Measurements from ENCODE around the gene THADA. TPM values are rescaled to one million over a fixed set of nuclear protein-coding genes. Genes with fewer than 3 reads are reported as not detected.

Gene THADA
- total and polyA plus RNA-seq, 2 donors (not counting 3 experiments of a cell fraction or from before 2014, with no cell fraction given): 22.6 to 25.3 TPM

DNA sequence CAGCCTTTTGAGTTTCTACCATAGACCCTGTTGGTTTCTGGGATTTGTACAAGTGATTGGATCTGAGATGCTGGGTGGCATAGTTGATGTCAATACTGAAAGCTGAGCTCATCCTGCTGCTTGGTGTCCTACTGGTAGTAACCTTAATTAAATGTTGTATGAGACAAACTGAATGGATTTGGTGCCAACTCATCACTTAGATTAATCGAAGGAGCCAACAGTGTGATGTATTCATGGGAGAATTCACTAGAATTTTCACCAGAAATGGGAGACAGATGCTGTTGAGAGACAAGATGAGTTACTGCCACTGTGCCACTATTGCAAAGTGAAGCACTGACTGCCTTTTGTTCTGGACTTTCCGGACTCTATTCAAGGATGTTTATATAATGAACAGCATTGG, 158.5 kb downstream of the THADA start:
- H3K36me3 ChIP-seq (ENCODE audit: control insufficient read depth in 2 of 2, extremely low read depth in 1 of 2, insufficient read depth in 2 of 2, low read length in 2 of 2): no peaks in the 10 kb centered on the region
- POLR2A ChIA-PET: no interaction called here
- H3K9ac ChIP-seq (replicated peaks; ENCODE audit: extremely low read depth, insufficient read depth, low read length): no peak overlapping the region
- CTCF ChIA-PET: interaction anchor here (1.2 kb wide), 1 partner anchor 24 kb away, joined by 3 read pairs; no protein-coding TSS in a partner anchor
- FAIRE-seq: no peak
- H3K27me3 ChIP-seq (ENCODE audit: control insufficient read depth in 2 of 2, insufficient read depth in 2 of 2, low read length in 2 of 2): no peaks in the 10 kb centered on the region
- no peaks in the 10 kb centered on the region for H4K20me1 ChIP-seq (replicated peaks; ENCODE audit: control insufficient read depth, extremely low read depth, insufficient read depth, low read length)
- no peak overlapping the region for H3K4me3 ChIP-seq (replicated peaks in 1 of 3; ENCODE audit: insufficient read depth in 1 of 3, low read depth in 1 of 3, low read length in 3 of 3)
- BruUV-seq (replicated peaks): no TSS peak
- intact Hi-C loops (cut with micrococcal nuclease): no loop called here
- no peaks in the 10 kb centered on the region for H3K9me3 ChIP-seq (replicated peaks; ENCODE audit: control insufficient read depth, insufficient read depth, low read length)
- no peaks in the 10 kb centered on the region for H3K79me2 ChIP-seq (ENCODE audit: control insufficient read depth, insufficient read depth, low read length)
- H3K9me1 ChIP-seq (replicated peaks; ENCODE audit: control insufficient read depth, extremely low read depth, insufficient read depth, low read length): no peaks in the 10 kb centered on the region
- no peak overlapping the region for H2AFZ ChIP-seq (ENCODE audit: low read depth, low read length)
- peaks cover 13% of the 10 kb centered on the region for H3K4me1 ChIP-seq (ENCODE audit: control insufficient read depth, extremely low read depth, insufficient read depth, low read length)
- TF ChIP-seq, protein P1, sequence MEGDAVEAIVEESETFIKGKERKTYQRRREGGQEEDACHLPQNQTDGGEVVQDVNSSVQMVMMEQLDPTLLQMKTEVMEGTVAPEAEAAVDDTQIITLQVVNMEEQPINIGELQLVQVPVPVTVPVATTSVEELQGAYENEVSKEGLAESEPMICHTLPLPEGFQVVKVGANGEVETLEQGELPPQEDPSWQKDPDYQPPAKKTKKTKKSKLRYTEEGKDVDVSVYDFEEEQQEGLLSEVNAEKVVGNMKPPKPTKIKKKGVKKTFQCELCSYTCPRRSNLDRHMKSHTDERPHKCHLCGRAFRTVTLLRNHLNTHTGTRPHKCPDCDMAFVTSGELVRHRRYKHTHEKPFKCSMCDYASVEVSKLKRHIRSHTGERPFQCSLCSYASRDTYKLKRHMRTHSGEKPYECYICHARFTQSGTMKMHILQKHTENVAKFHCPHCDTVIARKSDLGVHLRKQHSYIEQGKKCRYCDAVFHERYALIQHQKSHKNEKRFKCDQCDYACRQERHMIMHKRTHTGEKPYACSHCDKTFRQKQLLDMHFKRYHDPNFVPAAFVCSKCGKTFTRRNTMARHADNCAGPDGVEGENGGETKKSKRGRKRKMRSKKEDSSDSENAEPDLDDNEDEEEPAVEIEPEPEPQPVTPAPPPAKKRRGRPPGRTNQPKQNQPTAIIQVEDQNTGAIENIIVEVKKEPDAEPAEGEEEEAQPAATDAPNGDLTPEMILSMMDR (IDR thresholded peaks at IDR 0.05; ENCODE audit: extremely low read depth in 1 of 2, insufficient read depth in 1 of 2, low read depth in 1 of 2, low read length in 2 of 2): no peak
- TF ChIP-seq, protein P2, sequence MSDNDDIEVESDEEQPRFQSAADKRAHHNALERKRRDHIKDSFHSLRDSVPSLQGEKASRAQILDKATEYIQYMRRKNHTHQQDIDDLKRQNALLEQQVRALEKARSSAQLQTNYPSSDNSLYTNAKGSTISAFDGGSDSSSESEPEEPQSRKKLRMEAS (IDR thresholded peaks at IDR 0.05; ENCODE audit: insufficient read depth, insufficient read length): no peak
- TF ChIP-seq EZH2 (IDR thresholded peaks at IDR 0.05; ENCODE audit: borderline replicate concordance, low read depth, low read length, severe bottlenecking): no peak
- TF ChIP-seq FOS (IDR thresholded peaks at IDR 0.05; ENCODE audit: borderline replicate concordance, insufficient read depth, low read length): no peak
- no peak for TF ChIP-seq GATA2 (IDR thresholded peaks at IDR 0.05; ENCODE audit: insufficient read depth, insufficient read length, low read depth, low read length)
- no peak for TF ChIP-seq JUN (IDR thresholded peaks at IDR 0.05; ENCODE audit: borderline replicate concordance, insufficient read depth, insufficient read length, low read depth)
- TF ChIP-seq MYC (IDR thresholded peaks at IDR 0.05; ENCODE audit: low read depth, low read length): no peak
- TF ChIP-seq POLR2AphosphoS5 (IDR thresholded peaks at IDR 0.05; ENCODE audit: insufficient read depth, low read depth, low read length): no peak
- TF ChIP-seq POLR2A (IDR thresholded peaks at IDR 0.05; ENCODE audit: low read depth, low read length): no peak
- H3K4me2 ChIP-seq (ENCODE audit: insufficient read depth, low read length): no peak overlapping the region
- dilution Hi-C loops (cut with MboI; ENCODE audit: extremely low pct_ligation_motif_present, low sequenced_read_pairs): no loop called here
- DNase-seq (ENCODE audit: low read depth, low spot score): no peak
- no peak overlapping the region for H3K27ac ChIP-seq (ENCODE audit: insufficient read depth, low read depth, low read length)

All from endothelial cell of umbilical vein (primary cell).